Measurements from ENCODE around the gene GABRG3. TPM values are rescaled to one million over a fixed set of nuclear protein-coding genes. Genes with fewer than 3 reads are reported as not detected.
A peak's percentile ranks its signal among the peaks of the same experiment; 100 is the strongest.

Gene GABRG3
- total RNA-seq, 1 donor from 2014 or later: not detected

DNA sequence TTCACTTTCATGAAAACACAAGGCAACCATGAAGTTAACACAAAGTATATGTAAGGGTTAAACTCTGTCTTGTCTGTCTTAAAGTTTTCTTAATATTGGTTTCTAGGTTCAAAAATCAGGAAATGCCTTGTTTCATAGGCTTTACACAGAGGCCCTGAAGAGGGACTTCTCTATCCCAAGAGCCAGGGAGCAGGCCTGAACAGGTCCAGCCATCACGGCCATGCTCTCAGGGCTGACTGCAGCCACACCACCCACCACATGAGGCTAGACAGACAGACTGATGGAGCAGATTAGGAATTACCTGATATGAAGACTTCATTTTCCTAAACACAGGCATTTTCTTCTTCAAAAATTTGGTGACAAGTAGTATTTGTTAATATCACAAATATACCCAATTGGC lies 502.9 kb downstream of the GABRG3 start:
- TF ChIP-seq, protein P1, sequence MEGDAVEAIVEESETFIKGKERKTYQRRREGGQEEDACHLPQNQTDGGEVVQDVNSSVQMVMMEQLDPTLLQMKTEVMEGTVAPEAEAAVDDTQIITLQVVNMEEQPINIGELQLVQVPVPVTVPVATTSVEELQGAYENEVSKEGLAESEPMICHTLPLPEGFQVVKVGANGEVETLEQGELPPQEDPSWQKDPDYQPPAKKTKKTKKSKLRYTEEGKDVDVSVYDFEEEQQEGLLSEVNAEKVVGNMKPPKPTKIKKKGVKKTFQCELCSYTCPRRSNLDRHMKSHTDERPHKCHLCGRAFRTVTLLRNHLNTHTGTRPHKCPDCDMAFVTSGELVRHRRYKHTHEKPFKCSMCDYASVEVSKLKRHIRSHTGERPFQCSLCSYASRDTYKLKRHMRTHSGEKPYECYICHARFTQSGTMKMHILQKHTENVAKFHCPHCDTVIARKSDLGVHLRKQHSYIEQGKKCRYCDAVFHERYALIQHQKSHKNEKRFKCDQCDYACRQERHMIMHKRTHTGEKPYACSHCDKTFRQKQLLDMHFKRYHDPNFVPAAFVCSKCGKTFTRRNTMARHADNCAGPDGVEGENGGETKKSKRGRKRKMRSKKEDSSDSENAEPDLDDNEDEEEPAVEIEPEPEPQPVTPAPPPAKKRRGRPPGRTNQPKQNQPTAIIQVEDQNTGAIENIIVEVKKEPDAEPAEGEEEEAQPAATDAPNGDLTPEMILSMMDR (IDR thresholded peaks at IDR 0.05; ENCODE audit: insufficient read depth, low read length, severe bottlenecking): no peak
- DNase-seq (ENCODE audit: low read depth) (peak; percentile 55), FAIRE-seq (no peak)
- H3K36me3 ChIP-seq (ENCODE audit: control insufficient read depth, insufficient read depth, low read length): no peaks in the 10 kb centered on the region
- no peak overlapping the region for H3K4me3 ChIP-seq (ENCODE audit: low read depth, low read length)
- no peaks in the 10 kb centered on the region for H3K27me3 ChIP-seq (ENCODE audit: control insufficient read depth, insufficient read depth, low read length)

DNA sequence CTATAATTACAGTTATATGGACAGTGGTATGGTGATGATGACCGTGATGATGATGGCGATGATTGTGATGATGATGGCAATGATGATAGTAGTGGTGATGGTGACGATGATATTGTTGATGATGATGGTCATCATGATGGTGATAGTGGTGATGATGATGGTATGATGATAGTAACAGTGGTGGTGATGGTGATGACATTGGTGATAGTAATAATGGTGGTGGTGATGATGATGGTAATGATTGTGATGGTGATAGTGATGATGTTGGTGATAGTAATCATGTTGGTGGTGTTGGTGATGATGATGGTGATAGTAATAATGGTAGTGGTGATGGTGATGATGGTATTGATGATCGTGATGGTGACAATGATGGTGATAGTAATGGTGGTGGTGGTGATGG lies 504.4 kb downstream of the GABRG3 start:
- Histone ChIP-seq H3K36me3 (ENCODE audit: control insufficient read depth, insufficient read depth, low read length) (no peaks in the 10 kb centered on the region), H3K4me3 (ENCODE audit: low read depth, low read length) (no peak overlapping the region), H3K27me3 (ENCODE audit: control insufficient read depth, insufficient read depth, low read length) (no peaks in the 10 kb centered on the region)
- FAIRE-seq: no peak
- DNase-seq (ENCODE audit: low read depth): no peak
- TF ChIP-seq, protein P1 (IDR thresholded peaks at IDR 0.05; ENCODE audit: insufficient read depth, low read length, severe bottlenecking): no peak

DNA sequence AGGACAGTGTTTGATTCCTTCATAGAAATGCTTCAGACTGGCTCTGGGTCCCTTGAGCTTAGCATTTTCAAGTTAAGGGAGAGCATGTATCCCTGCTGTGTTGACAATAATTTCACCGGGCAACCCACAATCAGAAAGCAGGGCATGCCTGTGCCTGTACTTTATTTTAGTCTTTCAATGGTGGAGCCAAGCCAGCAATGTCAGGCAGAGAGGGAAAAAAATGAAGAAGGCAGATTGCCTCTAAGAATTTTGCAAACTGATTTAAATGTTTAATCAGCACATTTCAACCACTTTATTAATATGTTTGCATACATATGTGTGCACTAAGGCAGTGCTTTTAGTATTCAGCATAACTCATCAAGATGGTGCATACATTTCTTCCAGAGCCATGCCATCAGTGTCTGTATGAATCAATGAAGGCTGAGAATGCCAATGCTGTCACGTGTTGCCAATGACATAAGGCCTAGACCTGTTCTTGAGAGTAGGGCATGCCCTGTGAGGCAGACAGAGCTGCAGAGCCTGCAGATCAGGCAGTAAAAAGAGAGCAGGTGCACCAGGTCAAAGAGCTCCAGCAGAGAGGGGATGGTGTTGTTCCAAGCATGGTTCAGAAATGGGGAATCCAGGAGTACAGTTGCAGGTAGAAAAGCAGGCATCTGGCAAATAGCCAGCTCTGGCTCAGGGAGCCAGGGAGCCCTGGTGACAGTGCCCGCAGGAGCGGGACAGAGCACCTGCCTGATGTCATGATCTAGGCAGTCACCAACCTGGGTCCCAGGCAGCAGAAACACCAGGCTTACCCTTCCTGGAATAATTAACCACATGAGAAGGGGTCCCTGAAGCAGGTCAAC lies 508.5 kb downstream of the GABRG3 start:
- no peak overlapping the region for H3K4me3 ChIP-seq (ENCODE audit: low read depth, low read length)
- TF ChIP-seq, protein P1 (IDR thresholded peaks at IDR 0.05; ENCODE audit: insufficient read depth, low read length, severe bottlenecking): no peak
- peak; percentile 96 for DNase-seq (ENCODE audit: low read depth)
- no peaks in the 10 kb centered on the region for H3K27me3 ChIP-seq (ENCODE audit: control insufficient read depth, insufficient read depth, low read length)
- H3K36me3 ChIP-seq (ENCODE audit: control insufficient read depth, insufficient read depth, low read length): no peaks in the 10 kb centered on the region
- peak; percentile 55 for FAIRE-seq

DNA sequence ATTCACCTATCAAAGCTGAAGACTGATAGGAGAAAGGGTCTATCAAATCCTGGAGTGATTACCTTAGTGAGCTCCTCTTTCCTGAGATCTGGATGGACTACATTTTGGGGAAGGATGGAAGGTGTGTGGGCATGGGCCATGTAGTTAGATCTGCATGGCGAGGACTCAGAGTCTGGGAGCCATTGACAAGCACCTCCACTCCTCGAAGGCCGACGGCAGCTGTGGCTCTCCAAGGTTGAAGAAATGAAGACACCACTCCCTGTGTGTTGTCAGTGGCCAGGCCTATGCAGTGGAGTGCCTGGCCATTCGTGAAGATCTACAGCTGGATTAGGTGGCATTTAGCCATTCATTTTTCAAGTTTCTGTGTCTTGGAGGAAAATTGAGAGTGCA lies 509.2 kb downstream of the GABRG3 start:
- Histone ChIP-seq H3K4me3 (ENCODE audit: low read depth, low read length) (no peak overlapping the region), H3K36me3 (ENCODE audit: control insufficient read depth, insufficient read depth, low read length) (no peaks in the 10 kb centered on the region), H3K27me3 (ENCODE audit: control insufficient read depth, insufficient read depth, low read length) (no peaks in the 10 kb centered on the region)
- DNase-seq (ENCODE audit: low read depth) (no peak), FAIRE-seq (no peak)
- TF ChIP-seq, protein P1 (IDR thresholded peaks at IDR 0.05; ENCODE audit: insufficient read depth, low read length, severe bottlenecking): no peak

DNA sequence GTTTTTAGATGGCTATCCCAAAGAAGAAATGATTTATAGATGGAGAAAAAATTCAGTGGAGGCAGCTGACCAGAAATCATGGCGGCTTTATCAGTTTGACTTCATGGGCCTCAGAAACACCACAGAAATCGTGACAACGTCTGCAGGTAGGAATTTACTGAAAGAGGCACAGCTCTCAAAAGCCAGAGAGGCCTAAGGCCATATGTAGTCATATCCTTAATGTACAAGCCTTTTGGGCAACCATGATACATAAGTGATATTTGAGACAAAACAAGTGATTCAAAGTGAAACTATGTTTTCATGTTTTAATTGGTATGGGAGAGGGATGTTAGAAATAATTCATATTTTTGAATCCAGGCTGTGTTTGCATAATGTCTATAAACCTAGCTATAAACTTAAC lies 509.7 kb downstream of the GABRG3 start:
- peak; percentile 83 for DNase-seq (ENCODE audit: low read depth)
- H3K4me3 ChIP-seq (ENCODE audit: low read depth, low read length): no peak overlapping the region
- H3K27me3 ChIP-seq (ENCODE audit: control insufficient read depth, insufficient read depth, low read length): no peaks in the 10 kb centered on the region
- FAIRE-seq: no peak
- TF ChIP-seq, protein P1 (IDR thresholded peaks at IDR 0.05; ENCODE audit: insufficient read depth, low read length, severe bottlenecking): no peak
- H3K36me3 ChIP-seq (ENCODE audit: control insufficient read depth, insufficient read depth, low read length): no peaks in the 10 kb centered on the region

DNA sequence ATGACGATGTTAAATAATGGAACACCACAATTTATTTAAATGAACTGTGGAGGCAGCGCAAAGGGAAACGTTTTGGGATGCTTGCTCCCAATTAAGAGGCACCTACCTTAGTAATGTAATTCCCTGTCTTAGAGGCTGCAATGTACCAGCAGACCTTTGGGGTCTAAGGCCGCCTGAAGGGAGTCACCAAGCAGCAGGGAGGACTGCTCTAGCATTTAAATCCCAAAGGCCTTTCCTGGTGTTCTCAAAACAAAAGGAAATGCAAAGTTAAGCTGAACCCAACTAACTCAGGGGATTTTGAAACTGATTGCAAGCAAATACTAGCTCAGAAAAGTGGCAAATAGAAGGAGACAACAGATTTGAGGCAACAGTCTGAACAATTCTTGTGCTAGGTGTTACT lies 510.8 kb downstream of the GABRG3 start:
- no peaks in the 10 kb centered on the region for H3K36me3 ChIP-seq (ENCODE audit: control insufficient read depth, insufficient read depth, low read length)
- DNase-seq (ENCODE audit: low read depth) (no peak), FAIRE-seq (no peak)
- TF ChIP-seq, protein P1 (IDR thresholded peaks at IDR 0.05; ENCODE audit: insufficient read depth, low read length, severe bottlenecking): no peak
- H3K4me3 ChIP-seq (ENCODE audit: low read depth, low read length): no peak overlapping the region
- H3K27me3 ChIP-seq (ENCODE audit: control insufficient read depth, insufficient read depth, low read length): no peaks in the 10 kb centered on the region
